Stimulated activated CD4-positive, alpha-beta T cell treated with anti-CD3 and anti-CD28 coated beads, Interleukin-15, amount 100 ng/mL, for 1 hour (primary cell): ENCODE results near the gene PPCS.
"Not testable (repeated sequence)": the region's sequence is repeated elsewhere in the genome, so short reads cannot be mapped to it uniquely, and the experiment has no call there.

ENCODE experiments used
- DNase-seq, 2 donors: peaks; one replicate each; pipeline ENCODE4 v3.0.0-alpha.2; 2020; ENCODE audit warnings: low read depth in 1 of 2, low spot score in 1 of 2

PPCS gene

DNA sequence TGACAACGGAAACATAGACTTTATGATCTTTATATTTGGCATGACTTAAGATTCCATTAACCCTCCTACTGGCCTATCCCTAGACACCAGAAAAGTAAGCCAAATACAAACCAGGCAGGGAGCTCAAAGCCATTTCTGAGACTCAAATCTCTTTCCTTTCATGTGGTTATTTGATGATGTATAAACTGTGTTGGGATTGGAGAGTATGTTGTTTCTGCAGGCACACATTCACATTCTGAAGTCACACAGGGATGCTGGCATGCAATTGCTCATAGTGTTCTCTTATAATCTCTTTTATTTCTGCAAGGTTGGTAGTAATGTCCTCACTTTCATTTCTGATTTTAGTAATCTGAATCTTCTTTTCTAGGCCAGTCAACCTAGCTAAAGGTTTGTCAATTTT lies 6.3 kb upstream of the PPCS start:
- no peak for DNase-seq

DNA sequence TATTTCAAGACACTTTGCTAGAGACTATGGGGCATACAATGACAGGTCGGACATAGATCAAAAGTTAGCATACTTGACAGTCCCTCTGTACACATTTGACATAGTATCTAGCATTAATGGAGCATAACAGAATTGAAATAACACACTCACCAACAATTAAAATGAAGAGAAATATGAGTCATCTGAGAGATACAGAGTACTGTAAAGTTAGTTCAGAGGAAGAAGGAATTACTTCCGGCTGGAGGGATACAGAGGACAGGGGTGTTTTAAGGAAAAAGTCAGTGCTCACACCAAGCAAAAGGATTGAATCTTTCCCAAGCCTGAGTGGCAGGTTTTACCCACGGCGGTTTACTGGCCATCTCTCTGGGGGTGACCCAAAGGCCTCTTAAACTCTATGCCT lies 3.0 kb upstream of the PPCS start:
- no peak for DNase-seq

DNA sequence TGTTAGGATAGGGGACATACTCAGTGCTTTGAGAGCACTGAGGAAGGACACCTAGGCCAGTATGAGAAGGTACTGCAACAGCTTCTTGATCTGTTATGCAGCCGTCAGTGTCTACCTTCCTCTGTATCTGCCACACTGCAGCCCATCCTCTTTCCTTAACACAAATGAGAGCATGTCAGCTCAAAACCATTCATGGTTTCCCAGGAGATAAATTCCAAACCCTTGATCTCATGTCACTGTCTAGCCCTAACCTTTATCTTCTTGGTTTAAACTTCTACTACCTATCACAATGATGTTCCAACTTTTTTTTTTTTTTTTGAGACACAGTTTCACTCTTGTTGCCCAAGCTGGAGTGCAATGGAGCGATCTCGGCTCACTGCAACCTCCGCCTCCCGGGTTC lies 1.9 kb upstream of the PPCS start:
- DNase-seq = no peak

DNA sequence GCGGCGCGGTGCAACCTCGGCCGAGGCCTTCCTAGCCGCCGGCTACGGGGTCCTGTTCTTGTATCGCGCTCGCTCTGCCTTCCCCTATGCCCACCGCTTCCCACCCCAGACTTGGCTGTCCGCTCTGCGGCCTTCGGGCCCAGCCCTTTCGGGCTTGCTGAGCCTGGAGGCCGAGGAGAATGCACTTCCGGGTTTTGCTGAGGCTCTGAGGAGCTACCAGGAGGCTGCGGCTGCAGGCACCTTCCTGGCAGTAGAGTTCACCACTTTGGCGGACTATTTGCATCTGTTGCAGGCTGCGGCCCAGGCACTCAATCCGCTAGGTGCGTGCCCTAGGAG lies 379 bp downstream of the PPCS start:
- peak in 1 of 2 donors; percentile 39 for DNase-seq

DNA sequence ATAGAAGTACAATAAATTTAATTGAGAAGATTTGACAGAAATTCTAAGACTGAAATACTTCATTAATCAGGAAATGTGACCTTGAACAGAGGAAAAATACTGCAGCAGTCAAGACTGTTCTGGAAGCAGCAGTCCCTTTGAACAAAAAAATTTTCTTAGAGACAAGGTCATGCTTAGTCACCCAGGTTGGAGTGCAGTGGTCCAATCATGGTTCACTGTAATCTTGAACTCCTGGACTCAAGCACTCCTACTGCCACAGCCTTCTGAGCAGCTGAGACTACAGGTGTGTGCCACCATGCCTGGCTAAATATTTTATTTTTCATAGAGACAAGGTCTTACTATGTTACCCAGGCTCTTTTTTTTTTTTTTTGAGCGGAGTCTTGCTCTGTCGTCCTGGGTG lies 4.9 kb downstream of the PPCS start:
- no peak for DNase-seq

DNA sequence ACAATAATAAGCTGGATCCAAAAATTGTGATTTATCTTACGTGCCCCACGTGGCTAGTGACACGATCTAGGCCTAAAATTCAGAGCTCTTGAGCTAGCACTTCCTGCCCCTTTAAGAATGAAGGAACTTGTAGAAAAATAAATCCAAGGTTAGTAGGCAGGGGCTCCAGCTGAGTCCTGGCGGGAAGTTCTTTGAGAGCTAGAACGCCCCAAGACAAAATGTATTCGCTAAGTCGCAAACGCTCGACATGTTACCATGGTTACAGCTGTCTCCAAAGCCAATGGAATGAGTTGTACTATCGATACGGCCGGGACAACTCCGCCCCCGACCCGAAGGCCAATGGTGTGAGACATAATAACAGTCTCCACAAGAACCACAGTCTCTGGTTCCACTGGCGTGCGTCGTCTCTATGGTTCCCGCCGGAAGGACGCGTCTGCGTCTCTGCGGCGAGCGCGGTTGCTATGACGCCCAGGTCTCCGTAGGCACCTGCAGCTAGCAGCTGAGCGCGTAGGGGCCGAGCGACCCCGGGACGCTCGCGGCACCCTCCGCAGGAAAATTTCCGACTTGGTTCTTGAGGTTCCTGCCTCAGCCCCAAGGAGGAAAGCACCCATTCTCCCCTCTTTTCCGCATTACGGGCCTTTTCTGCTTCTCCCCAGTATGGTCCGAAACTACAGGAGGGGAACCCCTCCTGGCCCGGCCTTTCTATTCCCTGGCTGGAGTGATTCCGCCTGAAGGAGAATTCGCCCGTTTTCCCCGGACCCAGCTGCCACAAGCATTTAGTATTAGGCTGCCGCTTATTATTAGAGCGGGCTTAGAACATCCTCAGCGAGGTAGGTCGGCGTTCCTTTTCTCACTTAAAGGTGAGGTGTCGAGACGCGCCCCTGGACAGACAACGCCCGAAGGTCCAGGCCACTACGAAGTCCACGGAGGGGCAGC lies 6.8 kb downstream of the PPCS start, which contains the start of gene CCDC30:
Gene CCDC30 (plus strand): TSS at position 459 of the 936 bp plus-strand sequence. CDS start 17,266 bp downstream, outside the sequence.
- DNase-seq = peak; percentile 85 to 91

DNA sequence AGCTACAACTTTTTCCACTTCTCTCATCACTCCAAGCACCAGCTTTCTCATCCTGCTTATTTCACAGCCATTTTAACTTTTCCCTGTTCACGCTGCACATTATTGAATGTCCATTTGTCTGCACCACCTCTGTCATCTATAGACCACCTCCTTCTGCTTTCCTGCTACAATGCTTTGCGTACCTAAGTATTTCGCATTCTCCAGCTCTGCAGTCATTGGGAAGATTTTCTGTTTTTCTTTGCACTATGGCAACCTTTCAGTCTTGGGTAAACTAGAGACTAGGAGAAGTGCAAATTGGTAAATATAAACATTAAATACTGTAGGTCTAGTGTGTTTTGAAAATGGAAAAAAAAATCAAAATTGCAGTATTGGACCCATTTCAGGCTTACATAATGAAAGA lies 7.6 kb downstream of the PPCS start:
- no peak for DNase-seq

DNA sequence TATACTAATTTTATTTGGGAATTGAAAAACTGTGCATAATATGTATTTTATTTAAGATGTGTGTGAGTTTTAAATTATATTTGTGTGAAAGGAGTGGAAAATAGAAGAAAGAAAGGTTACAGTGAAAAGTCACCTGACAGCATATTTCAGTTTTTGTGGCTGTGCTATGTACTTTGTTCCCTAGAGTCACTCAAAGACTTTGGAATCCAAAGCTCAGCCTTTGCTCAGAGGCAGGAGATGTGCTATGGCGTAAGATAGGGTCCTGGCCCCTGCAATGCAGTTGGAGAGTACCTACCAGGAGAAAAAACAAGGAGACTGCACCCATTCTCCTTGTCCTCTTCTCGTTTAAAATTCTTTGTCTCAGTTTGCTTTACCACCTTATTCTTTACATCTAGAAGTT lies 9.7 kb downstream of the PPCS start:
- no peak for DNase-seq

DNA sequence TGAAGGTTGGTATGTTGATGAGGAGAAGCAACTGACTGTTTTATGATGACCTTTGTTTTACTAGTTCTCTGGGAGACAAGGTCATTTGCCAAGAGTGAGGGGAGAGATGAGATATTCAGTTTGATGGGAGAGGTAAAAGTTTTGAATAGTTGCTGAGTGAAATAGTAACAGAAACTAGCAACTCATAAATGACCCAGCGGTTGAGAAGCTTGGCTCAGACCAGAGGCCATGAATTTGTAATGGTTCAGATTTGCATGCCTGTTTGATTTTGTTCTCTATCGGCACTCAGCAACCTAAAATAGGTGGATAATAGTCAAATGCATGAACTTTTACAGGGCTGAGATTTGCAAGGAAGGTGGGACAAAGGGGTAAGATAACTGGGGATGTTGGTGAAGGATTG lies 13.4 kb downstream of the PPCS start:
- no peak for DNase-seq

DNA sequence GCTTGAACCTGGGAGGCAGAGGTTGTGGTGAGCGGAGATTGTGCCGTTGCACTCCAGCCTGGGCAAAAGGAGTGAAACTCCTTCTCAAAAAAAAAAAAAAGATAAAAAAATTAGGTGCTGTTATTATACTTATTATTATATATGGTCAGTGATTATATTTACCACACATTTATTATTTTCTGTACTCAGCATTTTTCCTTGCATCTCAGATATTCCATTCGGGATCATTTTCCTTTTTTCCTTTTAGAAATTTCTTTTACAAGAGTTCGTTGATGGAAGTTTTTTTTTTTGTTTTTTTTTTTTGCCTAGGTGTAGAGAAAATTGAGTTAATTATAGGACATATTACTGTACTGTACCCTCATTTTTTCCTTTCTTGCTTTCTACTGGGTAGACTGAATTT lies 20.3 kb downstream of the PPCS start:
- no peak for DNase-seq

DNA sequence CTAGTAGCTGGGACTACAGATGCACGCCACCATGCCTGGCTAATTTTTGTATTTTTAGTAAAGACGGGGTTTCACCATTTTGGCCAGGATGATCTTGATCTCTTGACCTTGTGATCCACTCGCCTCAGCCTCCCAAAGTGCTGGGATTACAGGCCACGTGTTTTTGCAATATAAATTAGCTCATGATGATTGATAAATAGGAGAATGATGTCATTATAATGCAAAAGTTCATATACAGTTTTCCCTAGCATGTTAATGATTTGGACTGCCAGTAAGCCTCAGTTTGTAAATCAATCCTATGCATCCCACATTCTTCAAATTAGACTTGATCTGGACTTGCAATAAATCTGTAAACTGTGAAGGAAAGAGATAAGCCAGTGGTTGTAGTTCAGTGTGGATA lies 21.0 kb downstream of the PPCS start:
- not testable (repeated sequence) for DNase-seq

DNA sequence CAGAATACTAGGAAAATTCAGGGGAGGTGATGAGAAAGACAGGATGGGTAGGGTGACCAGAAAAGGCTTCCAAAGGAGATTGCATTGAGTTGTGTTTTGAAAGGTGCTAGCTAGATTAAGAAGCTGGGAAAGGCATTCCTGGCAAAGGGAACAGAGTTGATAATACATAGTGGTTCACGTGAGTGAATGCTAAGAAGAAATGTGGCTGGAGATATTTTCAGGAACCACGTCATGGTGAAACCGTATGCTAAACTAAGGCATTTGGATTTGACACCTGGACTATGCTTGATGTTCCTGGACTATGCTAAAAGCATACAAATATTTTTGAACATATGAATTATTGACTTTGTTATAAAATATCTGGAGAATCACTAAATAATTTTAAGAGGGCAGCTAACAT lies 21.4 kb downstream of the PPCS start:
- no peak for DNase-seq

DNA sequence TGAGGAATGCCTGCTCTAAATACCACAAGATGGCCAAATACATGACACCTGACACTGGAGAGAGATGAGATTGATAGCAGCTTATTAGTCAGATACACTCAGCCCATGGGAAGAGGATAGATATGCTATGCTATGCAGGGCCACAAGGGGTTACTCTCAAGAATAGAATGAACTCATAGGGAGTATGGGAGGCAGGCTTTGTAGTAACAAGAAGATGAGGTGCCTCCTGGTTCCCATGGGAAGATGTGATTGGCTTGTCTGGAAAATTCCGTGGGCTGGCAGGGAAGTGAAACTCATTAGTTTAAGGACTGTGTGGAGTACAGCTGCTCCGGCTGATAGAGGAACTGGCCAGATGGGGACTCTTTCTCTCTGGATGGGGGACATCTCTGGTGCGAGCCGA lies 23.3 kb downstream of the PPCS start:
- no peak for DNase-seq

DNA sequence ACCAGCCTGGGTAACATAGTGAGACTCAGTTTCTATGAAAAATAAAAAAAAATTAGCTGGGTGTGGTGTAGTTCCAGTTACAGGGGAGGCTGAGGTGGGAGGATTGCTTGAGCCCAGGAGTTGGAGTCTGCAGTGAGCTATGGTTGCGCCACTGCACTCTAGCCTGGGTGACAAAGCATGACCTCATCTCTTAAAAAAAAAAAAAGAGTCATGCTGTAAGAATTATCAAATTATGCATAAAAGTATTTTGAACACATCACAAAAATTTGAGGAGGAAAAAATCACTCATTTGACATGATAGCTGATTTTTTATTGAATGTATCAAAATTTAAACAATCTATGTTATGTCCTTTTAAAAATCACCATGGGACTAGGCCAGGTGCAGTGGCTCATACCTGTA lies 24.6 kb downstream of the PPCS start:
- DNase-seq = no peak

DNA sequence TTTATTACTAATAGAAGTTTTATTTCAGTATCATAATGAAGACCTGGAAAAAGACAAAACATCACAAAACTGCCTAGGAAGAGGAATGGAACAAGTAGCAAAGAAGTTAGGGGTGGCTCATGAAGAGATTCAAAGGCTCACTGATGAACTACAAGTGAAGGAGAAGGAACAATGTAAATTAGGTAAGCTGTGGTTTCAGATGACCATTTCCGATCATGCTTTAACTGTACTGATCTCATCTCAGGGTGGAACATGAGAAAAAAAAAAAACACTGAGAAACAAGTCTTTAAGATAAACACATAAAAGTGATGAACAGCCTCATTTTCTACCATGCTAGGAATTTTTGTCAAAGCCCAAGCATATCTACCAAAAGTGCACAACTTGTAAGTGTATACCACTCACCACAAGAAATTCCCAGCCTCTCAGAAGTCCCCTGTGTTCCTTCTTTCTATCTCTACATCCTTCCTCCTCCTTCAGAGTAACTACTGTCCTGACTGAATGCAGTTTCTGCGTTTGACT lies 26.4 kb downstream of the PPCS start:
- no peak for DNase-seq

DNA sequence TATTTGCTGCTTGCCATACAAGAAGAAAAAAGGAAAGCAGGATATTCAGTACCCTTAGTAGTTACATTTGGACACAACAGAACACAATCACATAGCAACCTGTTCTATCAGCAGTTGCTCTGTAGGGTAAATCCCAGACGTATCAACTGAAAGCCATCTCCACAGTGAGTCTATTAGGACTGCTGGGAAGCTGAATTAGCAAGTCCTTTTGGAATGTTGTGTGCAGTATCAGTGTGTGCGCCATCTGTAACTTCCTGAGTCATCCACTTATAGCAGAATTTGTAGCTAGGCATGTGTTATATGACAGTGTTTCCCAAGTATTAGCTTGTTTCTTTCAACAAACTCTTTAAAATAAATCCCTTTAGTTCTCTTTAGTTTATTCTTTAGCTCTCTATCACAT lies 28.0 kb downstream of the PPCS start:
- no peak for DNase-seq

DNA sequence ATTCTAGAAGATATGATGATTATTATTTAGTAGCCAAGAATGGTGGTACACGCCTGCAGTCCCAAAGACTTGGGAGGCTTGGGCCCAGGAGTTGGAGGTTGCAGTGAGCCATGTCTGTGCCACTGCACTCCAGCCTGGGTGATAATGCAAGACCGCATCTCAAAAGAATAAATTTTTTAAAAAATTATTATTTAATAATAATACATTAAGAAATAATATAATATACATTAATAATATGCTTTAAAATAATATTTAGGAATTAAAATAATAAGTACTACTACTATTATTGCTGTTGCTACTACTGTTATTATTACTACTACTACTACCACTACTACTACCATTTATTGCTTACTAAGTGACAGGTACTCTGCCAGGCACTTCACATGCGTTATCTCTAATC lies 33.9 kb downstream of the PPCS start:
- no peak for DNase-seq

DNA sequence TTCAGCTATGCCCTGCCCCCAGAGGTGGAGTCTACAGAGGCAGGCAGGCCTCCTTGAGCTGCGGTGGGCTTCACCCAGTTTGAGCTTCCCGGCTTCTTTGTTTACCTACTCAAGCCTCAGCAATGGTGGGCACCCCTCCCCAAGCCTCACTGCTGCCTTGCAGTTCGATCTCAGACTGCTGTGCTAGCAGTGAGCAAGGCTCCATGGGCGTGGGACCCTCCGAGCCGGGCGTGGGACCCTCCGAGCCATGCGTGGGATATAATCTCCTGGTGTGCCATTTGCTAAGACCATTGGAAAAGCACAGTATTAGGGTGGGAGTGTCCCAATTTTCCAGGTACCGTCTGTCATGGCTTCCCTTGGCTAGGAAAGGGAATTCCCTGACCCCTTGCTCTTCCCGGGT lies 45.7 kb downstream of the PPCS start:
- DNase-seq = not testable (repeated sequence)

DNA sequence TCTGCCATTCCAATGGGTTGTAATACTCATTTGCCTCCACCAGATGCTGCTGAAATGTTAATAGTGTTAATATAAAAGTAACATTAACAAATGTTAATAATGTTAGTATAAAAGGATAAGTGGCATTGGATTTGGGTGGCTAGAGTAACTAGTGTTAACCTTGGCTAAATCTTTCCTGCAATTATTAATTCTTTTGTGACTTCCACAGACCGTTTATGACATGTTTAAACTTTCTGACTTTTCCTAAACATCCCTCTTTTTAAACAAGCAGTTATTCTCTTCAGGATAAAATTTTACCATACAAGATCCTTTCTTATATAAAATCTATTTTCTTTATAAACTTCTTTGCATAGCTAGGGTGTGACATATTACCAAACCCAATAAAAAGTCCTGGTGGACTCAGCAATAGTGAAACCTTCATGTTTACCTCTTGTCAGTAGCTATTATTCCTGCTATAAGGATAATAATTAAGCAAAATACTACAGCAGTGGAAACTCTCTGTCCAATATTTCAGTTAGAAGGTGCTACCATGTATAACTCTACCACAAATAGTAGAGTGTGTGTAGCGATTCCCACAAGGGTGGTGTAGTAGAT lies 48.3 kb downstream of the PPCS start:
- DNase-seq = no peak

DNA sequence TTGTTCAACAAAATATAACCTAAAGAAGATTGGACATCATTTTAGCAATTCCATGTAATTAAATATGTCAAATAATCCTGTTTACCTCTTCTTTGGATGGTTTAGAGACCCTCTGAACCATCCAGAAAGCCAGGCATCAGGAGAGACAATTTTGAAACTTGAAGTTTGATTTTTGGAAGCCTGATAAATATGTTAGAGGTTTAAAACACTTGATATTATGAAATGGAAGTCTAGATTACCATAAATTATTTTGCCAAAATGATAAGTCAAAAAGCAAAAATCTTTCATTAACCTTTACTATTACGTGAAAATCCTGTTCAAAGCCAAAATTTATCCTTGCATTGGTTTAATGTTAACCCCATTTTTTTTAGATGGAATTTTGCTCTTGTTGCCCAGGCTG lies 50.2 kb downstream of the PPCS start:
- no peak for DNase-seq
